Stimulated activated CD4-positive, alpha-beta T cell treated with anti-CD3 and anti-CD28 coated beads, Interleukin-12 subunit alpha, Interleukin-12 subunit beta, amount 100 ng/mL, for 48 hours (primary cell): ENCODE results near the gene GPN2.

Experiments
- DNase-seq, 3 donors: peaks; one replicate each; pipeline ENCODE4 v3.0.0-alpha.2; 2020; ENCODE audit warnings: low read depth in 2 of 3, low spot score in 1 of 3

Gene GPN2

GRCh38 chr1:26832249-26832960 is 57.7 kb downstream of the GPN2 start:
- DNase-seq = no peak

GRCh38 chr1:26831546-26832248 is 58.4 kb downstream of the GPN2 start:
- no peak for DNase-seq

- DNase-seq = no peak
Observed at GRCh38 chr1:26831059-26831458, 59.0 kb downstream of the GPN2 start.

GRCh38 chr1:26829184-26829911 is 60.7 kb downstream of the GPN2 start:
- no peak for DNase-seq

- no peak for DNase-seq
Observed at GRCh38 chr1:26828411-26828991, 61.6 kb downstream of the GPN2 start.

GRCh38 chr1:26827663-26828062 is 62.4 kb downstream of the GPN2 start:
- DNase-seq = no peak

GRCh38 chr1:26827106-26827604 is 62.9 kb downstream of the GPN2 start:
- no peak for DNase-seq

GRCh38 chr1:26826261-26827105 is 63.6 kb downstream of the GPN2 start, which contains the start of gene ZDHHC18:
Gene ZDHHC18 (plus strand): TSS chr1:26826688. CDS start chr1:26826805, 117 bp downstream.
- peak in 2 of 3 donors; percentile 49 to 70 for DNase-seq
